Measurements from ENCODE around the gene ATRNL1.

- TF ChIP-seq SUZ12 (IDR thresholded peaks at IDR 0.05; ENCODE audit: extremely low read depth, insufficient read depth, insufficient read length) (no peak), YY1 (IDR thresholded peaks at IDR 0.05; ENCODE audit: insufficient read depth, insufficient read length) (no peak), ZNF274 (IDR thresholded peaks at IDR 0.05; ENCODE audit: low read depth, low read length) (no peak)
These were observed 680.7 kb downstream of the ATRNL1 start for GRCh38 chr10:115773832-115774231.

Data from NT2/D1 (cell line).